HepG2 (cell line): ENCODE data around the gene TNS1. TPM values are rescaled to one million over a fixed set of nuclear protein-coding genes. Genes with fewer than 3 reads are reported as not detected.

Source experiments
- HINFP ChIP-seq: sonication (generic); formaldehyde crosslinking; IDR thresholded peaks from 2 replicates; pipeline ENCODE4 v1.4.0; 2020; ENCODE audit warnings: low read depth, mild to moderate bottlenecking, missing genetic modification reagents
- KLF9 ChIP-seq: IDR thresholded peaks from 2 replicates; pipeline ENCODE4 v1.6.1; 2016; ENCODE audit warnings: low read depth
- KMT2B ChIP-seq: IDR thresholded peaks from 2 replicates; pipeline ENCODE4 v1.6.1; 2016; ENCODE audit warnings: missing genetic modification reagents, missing compliant biosample characterization
- NR1H2 ChIP-seq: sonication (generic); formaldehyde crosslinking; IDR thresholded peaks from 2 replicates; pipeline ENCODE4 v1.8.1; 2022; ENCODE audit warnings: low read depth, missing genetic modification reagents, borderline replicate concordance
- TERF1 ChIP-seq: sonication (generic); formaldehyde crosslinking; IDR thresholded peaks from 2 replicates; pipeline ENCODE4 v1.8.0; 2022; ENCODE audit warnings: mild to moderate bottlenecking, missing genetic modification reagents, moderate library complexity
- ZBTB40 ChIP-seq, 2 experiments: fragments of 450-650 bp in 1 of 2; sonication (generic) in 1 of 2; formaldehyde crosslinking in 1 of 2; IDR thresholded peaks; 2 replicates each; pipeline versions ENCODE4 v1.6.1 to v1.8.0; 2016 to 2022; ENCODE audit warnings: antibody characterized with exemption in 1 of 2, mild to moderate bottlenecking in 1 of 2, missing genetic modification reagents in 1 of 2
- ZNF572 ChIP-seq: sonication (generic); formaldehyde crosslinking; IDR thresholded peaks from 2 replicates; pipeline ENCODE4 v1.5.1; 2020; ENCODE audit warnings: mild to moderate bottlenecking, missing genetic modification reagents
- ZNF75D ChIP-seq: sonication (generic); formaldehyde crosslinking; IDR thresholded peaks from 2 replicates; pipeline ENCODE4 v1.8.1; 2023; ENCODE audit warnings: missing genetic modification reagents, mild to moderate bottlenecking, borderline replicate concordance
- polyA plus RNA-seq, 8 experiments: library from polyadenylated mRNA; depleted of rRNA in 3 of 8; stranded (reverse) in 7 of 8; unstranded in 1 of 8; fragments of >200 nt; fragmentation: Illumina TruSeq in 4 of 8; extraction: Trizol in 4 of 8; gene quantifications; 2 replicates each; pipeline versions ENCODE4 v1.2.1 to v1.2.3, GENCODE V29; 2011 to 2016; ENCODE audit warnings: low read depth in 4 of 8, missing spikeins in 1 of 8, mixed read lengths in 1 of 8; ENCODE audit not compliant: insufficient read depth in 1 of 8
- total RNA-seq, 5 experiments: library from RNA; depleted of rRNA; stranded (reverse); fragments of >200 nt; fragmentation: Illumina TruSeq; extraction: Trizol; gene quantifications; 2 replicates each; pipeline ENCODE4 v1.2.3, GENCODE V29; 2016; ENCODE audit warnings: low read depth in 1 of 5

Gene TNS1
- total and polyA plus RNA-seq, 2 of the 13 experiments (the other 11 are each of a cell fraction or from before 2014, with no cell fraction given): 1.9 to 118 TPM

GRCh38 chr2:217988014-217988839, 14.6 kb downstream of the TNS1 start (continued):
- TF ChIP-seq NR1H2 (CRISPR knock-in tag) (no peak), ZNF572 (CRISPR knock-in tag) (no peak; the same call in 1 of the 2 replicates), KLF9 (CRISPR knock-in tag) (no peak), HINFP (CRISPR knock-in tag) (no peak), ZBTB40 (IDR thresholded peaks at IDR 0.05) (no peak), ZBTB40 (CRISPR knock-in tag; IDR thresholded peaks at IDR 0.05) (peak; percentile 36; the same call in 1 of the 2 replicates), TERF1 (CRISPR knock-in tag) (no peak), KMT2B (CRISPR knock-in tag) (no peak), ZNF75D (CRISPR knock-in tag) (no peak)
